Karpas-422 (cell line): ENCODE results near the gene HEXIM1. TPM values are rescaled to one million over a fixed set of nuclear protein-coding genes. Genes with fewer than 3 reads are reported as not detected.

Experiments used
- DNase-seq: peaks from one replicate; pipeline ENCODE4 v3.0.0-alpha.2; 2015
- H2AFZ ChIP-seq: fragments of 200-600 bp; sonication (generic); 2 replicates; pipeline ENCODE4 v1.6.1; 2014; ENCODE audit warnings: antibody characterized with exemption, low read length, mixed read lengths
- H3K27ac ChIP-seq: fragments of 200-600 bp; sonication (generic); 2 replicates; pipeline ENCODE4 v1.5.1; 2014; ENCODE audit warnings: mild to moderate bottlenecking, low read length, moderate library complexity
- H3K27me3 ChIP-seq: fragments of 200-600 bp; sonication (generic); 2 replicates; pipeline ENCODE4 v1.6.1; 2014; ENCODE audit warnings: low read length, mixed read lengths
- H3K36me3 ChIP-seq: fragments of 200-600 bp; sonication (generic); 2 replicates; pipeline ENCODE4 v1.6.1; 2014; ENCODE audit warnings: low read length, mixed read lengths; ENCODE audit not compliant: insufficient read depth
- H3K4me1 ChIP-seq: fragments of 200-600 bp; sonication (generic); 2 replicates; pipeline ENCODE4 v1.6.1; 2014; ENCODE audit warnings: mild to moderate bottlenecking, low read length, mixed read lengths
- H3K4me2 ChIP-seq: fragments of 200-600 bp; sonication (generic); 2 replicates; pipeline ENCODE4 v1.6.1; 2014; ENCODE audit warnings: low read length, low read depth, mild to moderate bottlenecking; ENCODE audit not compliant: poor library complexity, severe bottlenecking
- H3K4me3 ChIP-seq: fragments of 200-600 bp; sonication (generic); 2 replicates; pipeline ENCODE4 v1.5.1; 2014; ENCODE audit warnings: mild to moderate bottlenecking, antibody characterized with exemption, low read length, mixed read lengths
- H3K79me2 ChIP-seq: fragments of 200-600 bp; sonication (generic); 2 replicates; pipeline ENCODE4 v1.6.1; 2014; ENCODE audit warnings: mild to moderate bottlenecking, low read length, mixed read lengths
- H3K9ac ChIP-seq: fragments of 200-600 bp; sonication (generic); 2 replicates; pipeline ENCODE4 v1.6.0; 2014; ENCODE audit warnings: low read length
- H3K9me2 ChIP-seq: fragments of 200-600 bp; sonication (generic), shearing (Covaris generic); replicated peaks from 2 replicates; pipeline ENCODE4 v1.6.0; 2014; ENCODE audit warnings: mild to moderate bottlenecking, low read length, moderate library complexity; ENCODE audit not compliant: insufficient read depth
- H3K9me3 ChIP-seq: fragments of 300-700, 200-600 bp; sonication (generic); 2 replicates; pipeline ENCODE4 v1.6.1; 2014; ENCODE audit warnings: low read length, mixed read lengths
- H4K20me1 ChIP-seq: fragments of 200-600 bp; sonication (generic); 2 replicates; pipeline ENCODE4 v1.6.1; 2014; ENCODE audit warnings: mild to moderate bottlenecking, antibody characterized with exemption, low read length, low read depth; ENCODE audit not compliant: insufficient read depth
- total RNA-seq: library from RNA; depleted of rRNA; stranded (reverse); fragments of >200 nt; shearing (Covaris generic); gene quantifications from 2 replicates; pipeline ENCODE4 v1.2.3, GENCODE V29; 2014; ENCODE audit warnings: low replicate concordance

HEXIM1 gene
- total RNA-seq, 1 experiment from 2014 or later, result 3.5 TPM

- Histone ChIP-seq H3K9ac (peak overlapping the region; percentile 64), H3K4me2 (peak overlapping the region; percentile 68), H3K27ac (peak overlapping the region; percentile 32; the same call in 1 of the 2 replicates), H3K79me2 (no peaks in the 10 kb centered on the region), H3K36me3 (no peaks in the 10 kb centered on the region), H3K9me2 (no peaks in the 10 kb centered on the region), H3K4me3 (peak overlapping the region; percentile 54; the same call in 1 of the 2 replicates), H3K9me3 (no peaks in the 10 kb centered on the region), H3K4me1 (peaks cover 14% of the 10 kb centered on the region), H2AFZ (peak overlapping the region; percentile 92), H4K20me1 (no peaks in the 10 kb centered on the region), H3K27me3 (no peaks in the 10 kb centered on the region)
- DNase-seq, result peak; percentile 77
Measured at GRCh38 chr17:45172541-45173286, 24.4 kb downstream of the HEXIM1 start.

- H3K9ac ChIP-seq, result no peak overlapping the region
- H3K36me3 ChIP-seq, result no peaks in the 10 kb centered on the region
- no peaks in the 10 kb centered on the region for H3K9me2 ChIP-seq
- no peak overlapping the region for H3K4me2 ChIP-seq
- H3K27me3 ChIP-seq, result no peaks in the 10 kb centered on the region
- no peaks in the 10 kb centered on the region for H3K79me2 ChIP-seq
- no peak overlapping the region for H3K27ac ChIP-seq
- no peaks in the 10 kb centered on the region for H4K20me1 ChIP-seq
- H3K4me3 ChIP-seq, result no peak overlapping the region
- no peak for DNase-seq
- H2AFZ ChIP-seq, result no peak overlapping the region
- peaks cover 14% of the 10 kb centered on the region for H3K4me1 ChIP-seq
- no peaks in the 10 kb centered on the region for H3K9me3 ChIP-seq
Measured at GRCh38 chr17:45175759-45176115, 27.5 kb downstream of the HEXIM1 start.

GRCh38 chr17:45177563-45177962, 29.3 kb downstream of the HEXIM1 start:
- no peaks in the 10 kb centered on the region for H3K27me3 ChIP-seq
- no peaks in the 10 kb centered on the region for H3K79me2 ChIP-seq
- H4K20me1 ChIP-seq, result no peaks in the 10 kb centered on the region
- no peak overlapping the region for H3K4me2 ChIP-seq
- H3K9me2 ChIP-seq, result no peaks in the 10 kb centered on the region
- H3K9me3 ChIP-seq, result no peaks in the 10 kb centered on the region
- H3K27ac ChIP-seq, result no peak overlapping the region
- no peak overlapping the region for H2AFZ ChIP-seq
- H3K36me3 ChIP-seq, result no peaks in the 10 kb centered on the region
- H3K9ac ChIP-seq, result no peak overlapping the region
- no peak overlapping the region for H3K4me3 ChIP-seq
- DNase-seq, result no peak
- H3K4me1 ChIP-seq, result peaks cover 6% of the 10 kb centered on the region

GRCh38 chr17:45184144-45184543, 35.9 kb downstream of the HEXIM1 start:
- no peak overlapping the region for H2AFZ ChIP-seq
- H3K4me2 ChIP-seq, result no peak overlapping the region
- no peaks in the 10 kb centered on the region for H3K79me2 ChIP-seq
- no peaks in the 10 kb centered on the region for H3K4me1 ChIP-seq
- no peaks in the 10 kb centered on the region for H3K36me3 ChIP-seq
- H3K9ac ChIP-seq, result no peak overlapping the region
- H3K27me3 ChIP-seq, result no peaks in the 10 kb centered on the region
- no peak overlapping the region for H3K27ac ChIP-seq
- H4K20me1 ChIP-seq, result no peaks in the 10 kb centered on the region
- H3K4me3 ChIP-seq, result no peak overlapping the region
- DNase-seq, result no peak
- H3K9me3 ChIP-seq, result no peaks in the 10 kb centered on the region
- no peaks in the 10 kb centered on the region for H3K9me2 ChIP-seq

GRCh38 chr17:45186801-45187354, 38.6 kb downstream of the HEXIM1 start:
- no peak for DNase-seq
- Histone ChIP-seq H3K4me2 (no peak overlapping the region), H3K36me3 (no peaks in the 10 kb centered on the region), H3K9me3 (no peaks in the 10 kb centered on the region), H3K79me2 (no peaks in the 10 kb centered on the region), H3K27me3 (no peaks in the 10 kb centered on the region), H3K27ac (no peak overlapping the region), H4K20me1 (peaks cover 9% of the 10 kb centered on the region; the same call in 1 of the 2 replicates), H3K9ac (no peak overlapping the region), H3K9me2 (no peaks in the 10 kb centered on the region), H2AFZ (no peak overlapping the region), H3K4me3 (no peak overlapping the region), H3K4me1 (peaks cover 20% of the 10 kb centered on the region)

- no peak for DNase-seq
- Histone ChIP-seq H3K36me3 (no peaks in the 10 kb centered on the region), H4K20me1 (peaks cover 9% of the 10 kb centered on the region; the same call in 1 of the 2 replicates), H3K27ac (no peak overlapping the region), H3K9me3 (no peaks in the 10 kb centered on the region), H3K27me3 (no peaks in the 10 kb centered on the region), H3K9ac (no peak overlapping the region), H3K9me2 (no peaks in the 10 kb centered on the region), H3K79me2 (no peaks in the 10 kb centered on the region), H3K4me3 (no peak overlapping the region), H3K4me2 (no peak overlapping the region), H2AFZ (no peak overlapping the region), H3K4me1 (peaks cover 23% of the 10 kb centered on the region)
Measured at GRCh38 chr17:45189009-45189408, 40.7 kb downstream of the HEXIM1 start.

GRCh38 chr17:45190503-45191255, 42.4 kb downstream of the HEXIM1 start:
- H3K36me3 ChIP-seq, result no peaks in the 10 kb centered on the region
- DNase-seq, result peak; percentile 91
- H4K20me1 ChIP-seq, result peaks cover 9% of the 10 kb centered on the region; the same call in 1 of the 2 replicates
- no peaks in the 10 kb centered on the region for H3K79me2 ChIP-seq
- H3K4me1 ChIP-seq, result peaks cover 23% of the 10 kb centered on the region
- no peaks in the 10 kb centered on the region for H3K27me3 ChIP-seq
- H3K9me2 ChIP-seq, result no peaks in the 10 kb centered on the region
- H3K9me3 ChIP-seq, result no peaks in the 10 kb centered on the region
- no peak overlapping the region for H2AFZ ChIP-seq
- peak overlapping the region; percentile 4; the same call in 1 of the 2 replicates for H3K4me3 ChIP-seq
- peak overlapping the region; percentile 61 for H3K4me2 ChIP-seq
- no peak overlapping the region for H3K9ac ChIP-seq
- no peak overlapping the region for H3K27ac ChIP-seq

- Histone ChIP-seq H3K9me3 (no peaks in the 10 kb centered on the region), H3K36me3 (no peaks in the 10 kb centered on the region), H3K27ac (no peak overlapping the region), H3K4me1 (peaks cover 19% of the 10 kb centered on the region), H2AFZ (no peak overlapping the region), H3K9me2 (no peaks in the 10 kb centered on the region), H3K4me3 (no peak overlapping the region), H3K9ac (no peak overlapping the region), H3K79me2 (no peaks in the 10 kb centered on the region), H4K20me1 (peaks cover 4% of the 10 kb centered on the region; the same call in 1 of the 2 replicates), H3K27me3 (no peaks in the 10 kb centered on the region), H3K4me2 (no peak overlapping the region)
- no peak for DNase-seq
Measured at GRCh38 chr17:45195424-45195823, 47.1 kb downstream of the HEXIM1 start.
